ENCODE data around the gene ALKBH2.

The ALKBH2 gene

GRCh38 chr12:109047081-109047805 is 46.0 kb downstream of the ALKBH2 start:
- no peak for DNase-seq (ENCODE audit: insufficient read length, low spot score)
- TF ChIP-seq CTCF (IDR thresholded peaks at IDR 0.05; ENCODE audit: insufficient read depth, missing control alignments): no peak
- no peak for FAIRE-seq

DNA sequence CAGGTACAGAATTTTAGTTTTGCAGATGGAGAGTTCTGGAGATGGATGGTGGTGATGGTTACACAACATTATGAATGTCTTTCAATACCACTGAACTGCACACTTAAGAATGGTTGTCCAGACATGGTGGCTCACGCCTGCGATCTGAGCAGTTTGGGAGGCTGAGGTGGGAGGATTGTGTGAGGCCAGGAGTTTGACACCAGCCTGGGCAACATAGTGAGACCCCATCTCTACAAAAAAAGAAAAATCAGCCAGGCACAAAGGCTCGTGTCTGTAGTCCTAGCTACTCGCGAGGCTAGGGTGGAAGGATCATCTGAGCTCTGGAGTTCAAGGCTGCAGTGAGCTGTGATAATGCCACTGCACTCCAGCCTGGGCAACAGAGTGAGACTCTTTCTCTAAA is 49.0 kb downstream of the ALKBH2 start:
- DNase-seq (ENCODE audit: insufficient read length, low spot score): no peak
- FAIRE-seq: no peak
- TF ChIP-seq CTCF (IDR thresholded peaks at IDR 0.05; ENCODE audit: insufficient read depth, missing control alignments): no peak

Measured in D721Med (cell line).